ENCODE data around the gene TPX2.

The TPX2 gene, protein sequence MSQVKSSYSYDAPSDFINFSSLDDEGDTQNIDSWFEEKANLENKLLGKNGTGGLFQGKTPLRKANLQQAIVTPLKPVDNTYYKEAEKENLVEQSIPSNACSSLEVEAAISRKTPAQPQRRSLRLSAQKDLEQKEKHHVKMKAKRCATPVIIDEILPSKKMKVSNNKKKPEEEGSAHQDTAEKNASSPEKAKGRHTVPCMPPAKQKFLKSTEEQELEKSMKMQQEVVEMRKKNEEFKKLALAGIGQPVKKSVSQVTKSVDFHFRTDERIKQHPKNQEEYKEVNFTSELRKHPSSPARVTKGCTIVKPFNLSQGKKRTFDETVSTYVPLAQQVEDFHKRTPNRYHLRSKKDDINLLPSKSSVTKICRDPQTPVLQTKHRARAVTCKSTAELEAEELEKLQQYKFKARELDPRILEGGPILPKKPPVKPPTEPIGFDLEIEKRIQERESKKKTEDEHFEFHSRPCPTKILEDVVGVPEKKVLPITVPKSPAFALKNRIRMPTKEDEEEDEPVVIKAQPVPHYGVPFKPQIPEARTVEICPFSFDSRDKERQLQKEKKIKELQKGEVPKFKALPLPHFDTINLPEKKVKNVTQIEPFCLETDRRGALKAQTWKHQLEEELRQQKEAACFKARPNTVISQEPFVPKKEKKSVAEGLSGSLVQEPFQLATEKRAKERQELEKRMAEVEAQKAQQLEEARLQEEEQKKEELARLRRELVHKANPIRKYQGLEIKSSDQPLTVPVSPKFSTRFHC

DNA sequence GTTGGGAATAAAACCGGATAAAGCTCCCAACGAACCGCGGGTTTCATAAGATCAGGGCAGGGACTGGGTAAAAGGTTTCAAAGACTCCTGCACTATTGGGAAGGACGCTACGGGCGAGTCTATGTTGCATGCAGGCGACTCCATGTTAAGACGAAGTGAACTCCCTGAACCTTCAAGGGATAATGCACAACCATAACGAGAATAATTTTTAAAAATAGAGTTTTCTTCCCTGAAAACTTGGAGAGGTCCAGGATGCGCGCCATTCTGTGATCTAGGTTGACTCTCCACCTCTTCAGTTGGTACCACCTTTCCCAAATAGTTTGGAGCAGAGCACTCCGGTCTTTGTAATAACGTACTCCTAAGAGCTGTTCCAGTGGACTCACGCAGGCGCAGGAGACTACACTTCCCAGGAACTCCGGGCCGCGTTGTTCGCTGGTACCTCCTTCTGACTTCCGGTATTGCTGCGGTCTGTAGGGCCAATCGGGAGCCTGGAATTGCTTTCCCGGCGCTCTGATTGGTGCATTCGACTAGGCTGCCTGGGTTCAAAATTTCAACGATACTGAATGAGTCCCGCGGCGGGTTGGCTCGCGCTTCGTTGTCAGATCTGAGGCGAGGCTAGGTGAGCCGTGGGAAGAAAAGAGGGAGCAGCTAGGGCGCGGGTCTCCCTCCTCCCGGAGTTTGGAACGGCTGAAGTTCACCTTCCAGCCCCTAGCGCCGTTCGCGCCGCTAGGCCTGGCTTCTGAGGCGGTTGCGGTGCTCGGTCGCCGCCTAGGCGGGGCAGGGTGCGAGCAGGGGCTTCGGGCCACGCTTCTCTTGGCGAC is at the start of gene TPX2:
TPX2 (plus strand) TSS at position 562 of the 821 bp plus-strand sequence. CDS start 18,187 bp downstream, outside the sequence.
- in situ Hi-C loops (cut with HindIII; ENCODE audit: low sequenced_read_pairs): no loop called here

DNA sequence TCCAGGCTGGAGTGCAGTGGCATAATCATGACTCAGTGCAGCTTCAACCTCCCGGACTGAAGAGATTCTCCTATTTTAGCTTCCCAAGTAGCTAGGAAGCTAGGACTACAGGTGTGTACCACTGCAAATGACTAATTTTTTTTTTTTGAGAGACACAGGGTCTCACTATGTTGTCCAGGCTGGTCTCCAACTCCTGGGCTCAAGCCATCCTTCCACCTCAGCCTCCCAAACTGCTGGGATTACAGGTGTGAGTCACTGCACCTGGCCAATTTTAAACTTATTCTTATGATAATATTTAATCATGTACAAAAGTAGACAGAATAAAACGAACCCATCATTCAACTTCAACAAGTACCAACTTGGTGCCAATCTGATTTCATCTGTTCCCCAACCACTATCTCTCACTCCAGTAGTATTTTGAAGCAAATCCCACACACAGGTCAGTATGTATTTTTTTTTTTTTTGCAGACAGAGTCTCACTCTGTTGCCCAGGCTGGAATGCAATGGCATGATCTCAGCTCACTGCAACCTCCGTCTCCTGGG is 48.9 kb upstream of the TPX2 start:
- in situ Hi-C loops (cut with HindIII; ENCODE audit: low sequenced_read_pairs): no loop called here

DNA sequence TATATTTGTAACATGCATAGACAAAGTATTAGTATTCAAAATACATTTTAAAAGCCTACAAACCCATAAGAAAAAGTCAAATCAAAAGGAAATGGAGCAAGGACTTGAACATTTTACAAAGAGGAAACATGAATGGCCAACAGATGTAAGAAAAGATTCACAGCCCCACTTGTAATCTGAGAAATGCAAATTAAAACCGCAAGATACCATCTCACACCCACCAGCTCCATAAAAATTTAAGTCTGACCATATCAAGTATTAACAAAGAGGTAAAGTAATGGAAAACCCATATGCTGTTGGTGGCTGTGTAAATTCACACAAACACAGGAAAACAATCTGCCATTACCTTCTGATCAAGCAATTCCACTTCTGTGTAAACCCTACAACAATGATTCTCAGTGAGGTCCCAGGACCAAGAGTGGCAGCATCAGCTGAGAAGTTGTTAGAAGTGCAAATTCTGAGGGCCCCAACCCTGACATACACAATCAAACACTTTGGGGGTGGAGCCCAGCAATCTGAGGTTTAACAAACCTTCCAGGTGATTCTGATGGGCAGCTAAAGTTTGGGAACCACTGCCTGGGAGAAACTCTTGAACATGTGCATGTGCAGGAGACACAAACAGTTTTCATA is 47.3 kb upstream of the TPX2 start:
- in situ Hi-C loops (cut with HindIII; ENCODE audit: low sequenced_read_pairs): no loop called here

DNA sequence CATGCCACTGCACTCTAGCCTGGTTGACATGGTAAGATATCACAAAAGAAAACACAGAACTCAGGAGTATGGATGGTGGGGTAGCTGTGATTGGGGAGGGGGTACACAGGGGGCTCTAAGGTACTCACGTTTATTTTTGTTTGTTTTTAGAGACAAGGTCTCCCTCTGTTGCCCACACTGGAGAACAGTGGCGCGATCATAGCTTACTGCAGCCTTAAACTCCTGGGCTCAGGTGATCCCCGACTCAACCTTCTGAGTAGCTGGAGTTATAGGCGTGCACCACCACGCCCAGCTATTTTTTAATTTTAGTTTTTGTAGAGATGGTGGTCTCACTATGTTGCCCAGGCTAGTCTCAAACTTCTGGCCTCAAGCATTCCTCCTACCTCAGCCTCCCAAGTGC is 45.7 kb upstream of the TPX2 start:
- in situ Hi-C loops (cut with HindIII; ENCODE audit: low sequenced_read_pairs): no loop called here

DNA sequence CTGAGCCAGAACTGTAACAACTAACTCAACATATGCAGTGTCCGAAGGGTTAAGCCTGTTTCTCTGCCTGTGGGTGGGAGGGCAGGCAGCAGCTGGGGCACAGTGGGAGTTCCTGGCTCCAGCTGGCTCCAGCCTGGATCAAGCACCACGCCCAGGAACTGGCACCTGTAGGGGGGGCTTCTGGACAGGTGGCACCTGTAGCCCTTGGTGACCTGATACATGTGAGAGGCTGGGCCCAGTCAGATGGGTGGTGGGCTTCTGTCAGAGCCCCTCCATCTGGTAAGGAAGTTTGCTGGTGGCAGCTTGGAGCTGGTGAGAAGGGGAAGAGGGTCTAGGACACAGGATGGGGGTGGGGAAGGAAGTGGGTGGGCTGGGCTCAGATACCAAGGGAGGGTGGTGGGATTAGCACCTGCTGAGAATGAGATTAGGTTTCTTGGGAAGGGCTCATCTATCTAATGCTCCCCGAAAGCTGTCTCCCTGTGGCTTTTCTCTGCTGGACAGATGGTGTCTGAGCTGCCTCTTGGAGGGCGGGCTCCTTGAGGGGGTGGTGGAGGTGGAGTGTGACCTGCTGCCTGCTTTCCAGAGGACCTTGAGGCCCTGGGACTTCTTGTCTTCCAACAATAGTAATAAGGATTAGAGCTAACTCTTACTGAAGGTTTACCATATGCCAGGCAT is 45.0 kb upstream of the TPX2 start:
- in situ Hi-C loops (cut with HindIII; ENCODE audit: low sequenced_read_pairs): no loop called here

DNA sequence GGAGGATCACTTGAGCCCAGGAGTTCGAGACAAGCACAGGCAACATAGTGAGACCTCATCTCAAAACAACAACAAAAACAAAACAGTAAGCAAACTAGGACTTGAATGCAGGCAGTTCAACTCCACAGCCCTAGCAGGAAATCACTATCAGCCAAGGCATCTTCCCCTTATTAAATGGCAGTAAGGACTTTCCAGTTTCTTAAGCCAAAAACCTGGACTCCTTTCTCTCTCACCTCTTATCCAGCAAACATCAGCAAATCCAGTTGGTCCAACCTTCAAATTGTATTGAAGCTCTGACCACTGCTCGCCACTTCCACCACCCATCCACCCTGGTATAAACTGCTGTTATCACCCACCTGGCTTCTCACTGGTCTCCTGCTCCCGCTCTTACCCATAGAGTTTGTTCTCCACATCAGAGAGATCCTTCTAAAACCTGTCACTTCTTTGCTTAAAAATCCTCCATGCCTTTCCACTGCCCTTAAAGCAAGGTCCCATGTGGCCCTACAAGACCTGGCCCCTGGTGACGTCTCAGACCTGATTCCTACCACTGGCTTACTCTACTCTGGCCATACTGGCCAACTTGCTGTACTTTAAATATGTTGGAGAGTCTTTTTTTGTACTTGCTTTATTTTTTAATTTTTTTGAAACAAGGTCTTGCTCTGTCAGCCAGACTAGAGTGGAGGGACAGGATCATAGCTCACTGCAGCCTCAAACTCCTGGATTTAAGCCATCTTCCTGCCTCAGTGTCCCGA is 44.1 kb upstream of the TPX2 start:
- in situ Hi-C loops (cut with HindIII; ENCODE audit: low sequenced_read_pairs): loop anchor here (5.0 kb wide), 1 partner anchor 38 kb away; no protein-coding TSS in a partner anchor

DNA sequence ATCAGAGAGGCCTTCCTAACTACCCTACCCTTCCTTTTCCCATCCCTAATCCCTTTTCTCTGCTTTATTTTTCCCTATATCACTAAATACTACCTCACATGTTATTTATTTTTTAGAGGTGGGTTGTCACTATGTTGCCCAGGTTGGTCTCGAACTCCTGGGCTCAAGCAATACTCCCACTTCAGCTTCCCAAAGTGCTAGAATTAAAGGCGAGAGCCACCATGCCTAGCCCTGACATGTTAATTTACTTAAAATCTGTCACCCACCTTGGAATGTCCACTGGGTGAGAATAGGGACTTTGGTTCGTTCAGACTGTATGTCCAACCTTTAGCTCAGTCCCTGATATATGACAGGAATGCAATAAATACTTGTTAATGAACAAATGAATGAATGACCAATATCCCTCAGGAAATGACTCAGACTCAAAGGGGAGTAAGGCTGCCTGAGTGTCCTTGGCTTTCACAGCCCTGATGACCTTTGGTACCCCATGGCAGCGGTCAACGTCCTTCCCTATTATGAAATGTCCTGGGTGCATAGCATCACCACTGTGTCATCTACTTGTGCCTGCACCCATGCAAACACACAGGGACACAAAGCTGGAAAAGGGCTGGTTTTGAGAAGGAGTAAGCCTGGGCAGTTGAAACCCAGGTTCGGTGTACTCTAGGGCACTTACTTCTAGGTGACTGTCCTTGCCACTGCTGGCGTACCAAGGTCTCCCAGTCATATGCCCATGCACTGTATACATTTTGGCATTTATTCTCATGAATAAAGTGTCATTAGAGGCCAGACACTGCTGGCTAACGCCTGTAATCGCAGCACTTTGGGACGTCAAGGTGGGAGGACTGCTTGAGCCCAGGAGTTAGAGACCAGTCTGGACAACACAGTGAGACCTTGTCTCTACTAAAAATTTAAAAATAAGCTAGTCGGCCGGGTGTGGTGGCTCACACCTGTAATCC is 43.0 kb upstream of the TPX2 start:
- in situ Hi-C loops (cut with HindIII; ENCODE audit: low sequenced_read_pairs): loop anchor here (5.0 kb wide), 1 partner anchor 39 kb away; no protein-coding TSS in a partner anchor

DNA sequence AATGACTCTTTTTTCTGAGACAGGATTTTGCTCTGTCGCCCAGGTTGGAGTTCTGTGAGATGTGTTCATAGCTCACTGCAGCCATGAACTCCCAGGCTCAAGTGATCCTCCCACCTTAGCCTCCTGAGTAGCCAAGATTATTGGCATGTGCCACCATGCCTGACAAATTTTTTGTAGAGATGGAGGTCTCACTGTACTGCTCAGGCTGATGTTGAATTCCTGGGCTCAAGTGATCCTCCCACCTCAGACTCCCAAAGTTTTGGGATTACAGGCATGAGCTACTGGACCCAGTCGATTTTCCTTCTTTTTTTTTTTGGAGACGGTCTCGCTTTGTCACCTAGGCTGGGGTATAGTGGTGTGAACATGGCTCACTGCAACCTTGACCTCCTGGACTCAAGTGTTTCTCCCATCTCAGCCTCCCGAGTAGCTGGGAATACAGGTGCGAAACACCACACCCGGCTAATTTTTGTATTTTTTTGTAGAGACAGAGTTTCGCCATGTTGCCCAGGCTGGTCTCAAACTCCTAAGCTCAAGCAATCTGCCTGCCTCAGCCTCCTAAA is 40.8 kb upstream of the TPX2 start:
- in situ Hi-C loops (cut with HindIII; ENCODE audit: low sequenced_read_pairs): loop anchor here (5.0 kb wide), 1 partner anchor 41 kb away; no protein-coding TSS in a partner anchor

DNA sequence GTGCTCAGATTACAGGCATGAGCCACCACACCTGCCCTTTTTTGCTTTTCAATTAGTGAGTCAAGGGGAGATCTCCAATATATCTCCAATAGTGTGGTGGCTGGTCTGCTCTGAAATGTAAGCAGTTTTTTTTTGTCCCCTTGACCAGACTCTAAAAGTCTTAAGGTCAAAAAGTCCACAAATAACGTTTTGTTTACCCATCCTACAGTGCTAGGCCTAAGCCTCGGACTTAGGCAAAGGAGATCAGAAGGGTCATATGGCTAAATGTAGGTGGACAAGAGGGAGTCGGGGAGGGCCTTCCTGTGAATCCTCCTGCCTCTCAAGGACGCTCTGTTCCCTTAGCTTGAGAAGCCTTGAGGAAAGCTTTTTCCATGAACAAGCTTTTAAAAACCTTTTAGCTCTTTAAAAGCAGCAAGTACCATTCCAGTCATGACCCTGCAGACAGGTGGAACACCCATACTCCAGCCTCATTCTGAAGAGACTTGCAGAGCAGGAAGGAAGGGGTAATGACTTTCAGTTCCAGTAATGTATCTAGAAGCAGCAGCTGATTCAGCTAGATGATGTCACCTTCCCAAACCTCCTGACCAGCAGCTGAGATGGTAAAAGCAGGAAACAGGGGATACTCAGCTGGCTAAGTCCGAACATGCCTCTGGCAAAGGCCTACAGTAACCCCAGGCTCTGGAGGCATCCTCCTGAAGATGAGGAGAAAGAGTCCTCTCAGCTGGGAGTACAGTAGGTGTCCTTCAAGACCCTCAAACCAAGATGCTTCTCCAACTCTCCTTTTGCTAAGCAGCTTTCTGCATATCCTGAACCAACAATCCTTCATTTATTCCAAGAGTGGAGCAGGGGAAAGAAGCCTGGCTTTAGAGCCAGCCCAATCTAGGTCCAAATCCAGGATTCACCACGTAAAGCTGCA is 40.0 kb upstream of the TPX2 start:
- in situ Hi-C loops (cut with HindIII; ENCODE audit: low sequenced_read_pairs): loop anchor here (5.0 kb wide), 1 partner anchor 42 kb away; no protein-coding TSS in a partner anchor

DNA sequence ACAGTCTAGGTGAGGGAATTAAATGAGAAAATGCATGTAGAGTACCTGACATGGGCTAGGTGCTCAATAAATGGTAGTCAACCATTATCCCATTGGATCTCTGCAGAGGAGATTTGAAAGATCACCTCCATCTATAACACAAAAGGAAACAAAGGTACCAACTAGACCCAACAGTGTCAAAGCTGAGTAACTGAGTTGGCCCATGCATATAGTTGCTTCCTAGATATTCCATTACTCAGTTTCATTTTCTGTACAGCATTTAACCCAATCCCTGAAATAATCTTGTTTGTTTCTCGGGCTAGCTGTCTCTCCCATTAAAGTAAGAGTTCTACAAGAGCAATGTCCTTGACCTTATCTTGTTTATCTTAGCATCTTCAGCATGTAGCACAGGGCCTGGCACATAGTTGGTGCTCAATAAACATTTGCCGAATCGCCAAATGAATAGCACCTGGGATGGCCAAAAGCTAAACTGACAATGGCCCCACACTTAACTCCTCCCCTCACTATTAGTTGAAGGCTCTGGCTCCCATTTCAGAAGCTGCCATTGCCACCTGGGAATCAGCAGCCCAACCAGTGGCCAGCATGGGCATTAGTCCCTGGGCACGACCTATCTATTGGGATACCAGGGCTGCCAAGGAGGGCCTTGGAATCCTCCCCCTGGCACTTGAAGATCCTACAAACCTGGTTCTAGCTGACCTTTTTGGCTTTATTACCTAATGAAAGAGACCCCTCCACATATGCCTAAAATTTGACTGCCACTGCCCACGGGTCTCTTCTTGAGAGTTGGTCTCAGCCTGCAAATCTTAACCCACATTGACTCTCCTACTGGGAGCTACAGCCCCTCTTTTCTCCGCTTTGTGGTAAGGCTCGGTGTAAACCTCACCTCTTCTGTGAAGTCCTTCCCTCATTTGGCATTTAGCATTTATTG is 39.0 kb upstream of the TPX2 start:
- in situ Hi-C loops (cut with HindIII; ENCODE audit: low sequenced_read_pairs): loop anchor here (5.0 kb wide), 1 partner anchor 43 kb away; no protein-coding TSS in a partner anchor

DNA sequence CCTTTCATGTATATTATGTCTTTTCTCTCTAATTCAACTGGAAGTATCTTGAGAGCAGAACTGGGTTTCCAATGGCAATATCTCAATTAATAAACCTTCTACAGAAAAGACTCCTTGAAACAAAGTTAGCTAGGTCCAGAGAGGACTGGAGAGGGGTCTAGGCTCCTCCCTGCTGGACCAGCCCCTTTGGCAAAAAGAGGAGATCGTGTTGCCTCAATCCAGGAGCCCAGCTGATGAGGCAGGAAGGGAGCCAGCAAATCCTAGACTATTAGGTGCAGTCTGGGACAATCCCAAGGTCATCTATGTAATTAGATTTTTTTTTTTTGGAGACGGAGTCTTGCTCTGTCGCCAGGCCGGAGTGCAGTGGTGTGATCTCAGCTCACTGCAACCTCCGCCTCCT is 38.3 kb upstream of the TPX2 start:
- in situ Hi-C loops (cut with HindIII; ENCODE audit: low sequenced_read_pairs): no loop called here

DNA sequence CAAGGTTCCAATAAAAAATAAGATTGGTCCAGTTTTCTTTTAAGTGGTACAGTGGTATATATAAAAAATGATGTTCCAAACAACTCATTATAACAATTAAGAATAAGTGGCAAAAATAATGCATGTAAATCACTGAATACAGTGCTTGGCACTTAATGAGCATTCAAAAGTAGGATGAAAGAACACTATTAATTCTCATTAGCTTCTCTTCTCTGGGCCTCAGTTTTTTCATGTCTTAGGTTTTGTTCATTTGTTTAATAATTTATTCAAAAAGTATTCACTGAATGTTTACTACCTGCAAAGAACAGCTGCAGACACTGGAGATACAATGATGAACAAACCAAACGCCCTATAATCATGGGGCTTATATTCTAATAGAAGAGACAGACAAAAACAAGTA is 37.5 kb upstream of the TPX2 start:
- in situ Hi-C loops (cut with HindIII; ENCODE audit: low sequenced_read_pairs): no loop called here

DNA sequence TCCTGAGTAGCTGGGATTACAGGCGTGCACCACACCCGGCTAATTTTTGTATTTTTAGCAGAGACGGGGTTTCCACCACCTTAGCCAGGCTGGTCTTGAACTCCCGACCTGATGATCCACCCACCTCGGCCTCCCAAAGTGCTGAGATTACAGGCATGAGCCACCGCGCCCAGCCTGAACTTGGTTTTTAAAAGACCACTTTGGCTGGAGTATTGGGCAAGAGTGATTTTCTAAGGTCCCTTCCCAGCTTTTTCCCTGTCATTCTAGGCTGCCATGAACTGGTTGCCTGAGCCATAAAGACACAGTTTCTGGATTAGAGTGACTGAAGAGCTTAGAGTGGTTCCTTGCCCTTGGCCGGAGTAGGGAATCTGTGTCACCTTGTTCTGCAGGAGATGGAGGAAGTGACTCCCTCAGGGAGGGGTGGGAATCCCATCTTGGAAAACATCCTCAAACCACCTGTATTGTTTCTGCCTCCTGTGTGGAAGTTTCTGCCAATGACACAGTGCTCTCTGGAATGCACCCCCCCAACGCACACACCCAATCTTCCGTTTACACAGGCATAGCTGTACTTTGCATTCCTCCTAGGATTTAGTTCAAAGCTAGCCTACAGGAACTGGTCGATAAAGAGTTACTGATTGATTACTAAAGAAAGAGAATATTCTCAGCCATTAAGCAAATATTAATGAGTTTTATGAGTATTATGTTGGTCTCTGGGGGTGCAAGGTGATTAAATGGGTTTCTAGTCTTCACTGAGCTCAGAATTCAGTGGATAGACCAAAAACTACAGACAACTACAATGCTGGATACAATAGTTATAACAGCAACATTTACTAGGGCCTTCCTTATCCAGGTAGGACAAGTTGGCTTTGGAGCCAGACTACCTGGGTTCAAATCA is 34.6 kb upstream of the TPX2 start:
- in situ Hi-C loops (cut with HindIII; ENCODE audit: low sequenced_read_pairs): no loop called here

DNA sequence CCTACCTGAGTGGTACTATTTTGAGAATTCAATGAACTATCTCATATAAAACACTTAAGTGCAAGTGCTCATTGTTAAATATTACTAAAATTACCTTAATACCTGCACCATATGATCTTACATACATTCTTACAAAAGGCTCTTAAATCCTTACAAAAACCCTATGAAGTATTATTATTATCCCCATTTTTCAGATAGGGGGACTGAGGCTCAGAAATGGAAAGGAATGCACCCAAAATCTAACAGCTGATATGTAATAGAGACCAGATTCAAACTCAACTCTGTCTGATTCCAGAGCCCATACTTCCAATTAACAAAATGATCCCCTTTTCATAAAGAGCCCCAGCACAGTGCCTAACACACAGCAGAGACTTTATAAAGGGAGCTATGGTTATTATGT is 33.9 kb upstream of the TPX2 start:
- in situ Hi-C loops (cut with HindIII; ENCODE audit: low sequenced_read_pairs): no loop called here

Measured in endothelial cell of hepatic sinusoid (primary cell).